HG03469 (cell line): ENCODE data around the gene VASH1.

Experiments used
- ATAC-seq: cut with Tn5 transposase; IDR thresholded peaks from one replicate; pipeline ENCODE4 v1.9.1; 2021; ENCODE audit warnings: mild to moderate bottlenecking, moderate library complexity, moderate number of reproducible peaks; ENCODE audit not compliant: unreplicated experiment

VASH1 gene

DNA sequence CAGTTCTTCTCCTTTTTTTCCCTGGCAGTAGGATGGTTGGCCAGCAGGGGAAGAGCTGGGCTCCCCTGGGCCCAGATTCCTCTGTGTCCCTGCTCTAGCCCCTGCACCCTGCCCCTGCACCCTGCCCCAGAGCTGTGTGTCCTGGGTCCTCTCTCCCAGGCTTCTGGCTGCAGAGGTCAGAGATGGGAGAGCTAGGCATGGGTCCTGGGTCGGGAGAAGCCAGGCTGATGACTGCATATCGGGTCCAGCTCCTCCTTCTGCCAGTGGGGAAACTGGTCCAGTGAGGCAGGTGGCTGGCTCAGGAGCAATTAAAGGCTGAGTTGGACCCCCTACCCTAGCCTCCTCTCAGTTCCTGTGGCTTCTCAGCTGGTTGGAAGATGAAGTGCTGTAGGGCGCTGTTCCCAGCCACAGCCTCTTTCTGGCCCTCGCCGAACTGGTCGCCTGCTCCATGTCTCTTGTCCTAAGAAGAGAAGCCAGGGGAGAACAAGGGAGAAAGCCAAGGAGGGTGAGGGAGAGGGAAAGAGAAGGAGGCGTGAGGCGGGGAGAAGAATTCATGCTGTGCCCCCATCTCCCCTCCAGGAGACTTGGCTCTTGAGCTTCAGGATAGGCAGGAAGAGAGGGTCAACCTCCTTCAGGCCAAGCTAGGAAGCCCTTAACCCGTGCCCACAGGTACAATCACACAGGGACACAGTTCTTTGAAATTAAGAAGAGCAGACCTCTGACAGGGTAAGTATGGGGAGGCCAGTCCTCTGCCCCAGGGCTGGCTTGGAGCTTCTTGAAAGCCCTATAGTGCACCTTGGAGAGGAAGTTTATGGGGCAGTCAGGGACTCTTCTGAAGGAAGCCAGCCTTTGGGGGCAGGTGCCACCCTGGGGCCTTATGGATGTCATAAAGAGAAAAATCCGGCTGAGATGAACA, 9.5 kb downstream of the VASH1 start:
- no peak for ATAC-seq

GRCh38 chr14:76771437-76771980, 10.2 kb downstream of the VASH1 start:
- ATAC-seq: no peak

DNA sequence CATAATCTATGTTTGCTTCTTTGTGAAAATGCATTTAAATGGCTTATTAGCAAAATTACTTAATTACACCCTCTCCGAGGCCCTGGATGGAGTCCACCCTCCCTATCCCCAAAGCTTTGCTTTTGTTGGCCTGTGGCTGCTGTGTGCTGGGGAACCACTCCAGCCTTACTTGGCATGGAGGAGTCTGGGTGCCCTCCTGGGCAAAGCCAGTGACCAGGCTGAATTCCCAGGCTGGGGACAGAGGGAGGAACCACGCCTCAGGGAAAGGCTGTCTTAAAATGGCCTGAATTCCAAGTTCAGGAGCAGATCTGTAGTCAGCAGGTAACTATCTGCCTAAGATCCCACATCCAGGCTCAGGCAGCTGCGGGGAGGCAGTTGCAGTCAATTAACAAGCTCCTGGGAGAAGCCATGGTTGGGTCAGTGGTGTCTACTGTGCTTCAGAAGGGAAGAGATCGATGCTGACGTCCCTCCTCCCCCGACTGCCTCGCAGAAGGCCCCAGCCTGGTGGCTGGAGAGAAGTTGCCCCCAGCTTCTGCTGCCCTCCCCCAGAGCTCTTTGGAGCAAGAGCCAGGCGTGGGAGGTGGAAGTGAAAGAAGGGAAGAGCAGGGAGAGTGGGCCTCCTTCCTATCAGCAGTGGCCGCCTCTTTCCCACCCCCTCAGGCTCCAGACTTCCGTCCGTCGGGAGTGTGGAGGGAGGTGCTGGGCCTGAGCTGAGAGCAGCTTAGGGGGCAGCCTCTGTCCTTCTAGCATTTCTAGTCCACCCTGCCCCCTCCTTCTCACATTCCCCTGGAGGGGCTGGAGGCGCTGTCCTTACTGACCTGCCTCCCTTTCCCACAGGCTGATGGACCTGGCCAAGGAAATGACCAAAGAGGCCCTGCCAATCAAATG, 11.3 kb downstream of the VASH1 start:
- no peak for ATAC-seq

DNA sequence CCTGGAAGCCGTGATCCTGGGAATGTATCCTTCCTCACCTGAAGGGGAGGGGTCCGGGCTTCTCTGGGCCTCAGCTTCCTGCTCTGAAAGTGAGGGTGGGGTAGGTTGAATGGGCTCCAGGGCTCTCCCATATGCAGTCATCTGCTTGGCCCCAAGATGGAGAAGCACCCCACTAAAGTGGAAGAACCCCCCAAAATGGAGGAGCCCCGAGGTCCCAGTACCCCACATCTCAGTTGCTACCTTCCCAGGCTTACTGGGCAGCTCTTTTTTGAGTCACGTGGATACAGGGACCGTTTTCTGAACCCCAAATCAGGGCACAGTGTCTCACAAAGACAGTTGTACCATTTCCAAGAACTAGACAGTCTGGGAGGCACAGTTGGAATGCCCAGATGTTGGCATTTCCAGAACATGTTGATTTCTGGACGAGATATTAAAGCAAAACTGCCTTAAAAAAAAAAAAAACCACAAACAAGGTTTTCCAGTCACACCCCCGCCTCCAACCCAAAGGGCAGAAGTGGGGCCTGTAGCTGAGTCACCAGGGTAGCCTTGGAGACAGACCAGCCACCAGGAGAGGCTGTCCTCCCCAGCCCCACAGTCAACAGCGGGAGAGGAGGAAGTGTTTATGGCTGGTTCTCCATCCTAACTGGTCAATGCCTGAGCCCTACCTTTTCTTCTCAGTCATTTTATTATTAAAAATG, 12.1 kb downstream of the VASH1 start:
- no peak for ATAC-seq

DNA sequence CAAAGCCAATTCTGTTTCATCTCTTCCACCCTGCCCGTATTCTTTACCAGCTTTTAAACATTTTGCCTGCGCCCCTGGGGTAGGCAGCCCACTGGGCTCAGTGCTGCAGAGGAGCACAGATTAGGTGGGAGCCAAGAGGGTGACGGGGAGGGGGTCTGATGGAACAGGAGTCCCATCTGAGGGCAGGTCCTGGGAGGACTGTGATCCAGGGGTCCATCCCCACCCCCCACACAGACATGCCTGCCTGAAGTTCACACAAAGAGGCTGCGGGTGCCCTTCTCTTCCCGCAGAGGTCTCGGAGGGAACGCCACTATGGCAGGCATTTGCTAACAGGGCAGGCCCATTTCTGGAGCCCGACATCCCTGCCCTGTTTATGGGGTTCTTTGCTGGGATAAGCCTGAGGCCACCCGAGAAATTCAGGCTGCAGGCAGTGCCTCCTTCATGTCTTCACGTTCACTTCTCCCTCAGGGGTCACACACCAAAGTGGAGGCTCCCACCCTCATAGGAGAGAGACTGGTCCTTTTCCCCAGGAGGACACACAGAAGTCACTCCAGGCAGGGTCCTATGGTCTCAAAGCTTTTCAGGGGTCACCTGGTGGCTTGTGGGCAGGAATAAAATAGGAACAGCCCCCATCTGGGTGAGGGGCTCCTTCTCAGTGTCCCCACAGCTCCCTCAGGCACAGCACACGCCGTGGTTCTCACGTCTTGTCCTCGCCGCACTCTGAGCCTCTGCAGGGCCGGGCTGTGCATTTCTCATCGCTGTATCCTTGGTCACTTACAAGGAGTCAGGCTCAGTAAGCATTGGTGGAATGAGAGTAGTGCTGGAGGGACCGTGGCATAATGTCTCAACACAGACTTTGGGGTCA, 12.9 kb downstream of the VASH1 start:
- no peak for ATAC-seq

GRCh38 chr14:76774821-76775694, 13.8 kb downstream of the VASH1 start:
- ATAC-seq: no peak

GRCh38 chr14:76775695-76776427, 14.6 kb downstream of the VASH1 start:
- no peak for ATAC-seq

DNA sequence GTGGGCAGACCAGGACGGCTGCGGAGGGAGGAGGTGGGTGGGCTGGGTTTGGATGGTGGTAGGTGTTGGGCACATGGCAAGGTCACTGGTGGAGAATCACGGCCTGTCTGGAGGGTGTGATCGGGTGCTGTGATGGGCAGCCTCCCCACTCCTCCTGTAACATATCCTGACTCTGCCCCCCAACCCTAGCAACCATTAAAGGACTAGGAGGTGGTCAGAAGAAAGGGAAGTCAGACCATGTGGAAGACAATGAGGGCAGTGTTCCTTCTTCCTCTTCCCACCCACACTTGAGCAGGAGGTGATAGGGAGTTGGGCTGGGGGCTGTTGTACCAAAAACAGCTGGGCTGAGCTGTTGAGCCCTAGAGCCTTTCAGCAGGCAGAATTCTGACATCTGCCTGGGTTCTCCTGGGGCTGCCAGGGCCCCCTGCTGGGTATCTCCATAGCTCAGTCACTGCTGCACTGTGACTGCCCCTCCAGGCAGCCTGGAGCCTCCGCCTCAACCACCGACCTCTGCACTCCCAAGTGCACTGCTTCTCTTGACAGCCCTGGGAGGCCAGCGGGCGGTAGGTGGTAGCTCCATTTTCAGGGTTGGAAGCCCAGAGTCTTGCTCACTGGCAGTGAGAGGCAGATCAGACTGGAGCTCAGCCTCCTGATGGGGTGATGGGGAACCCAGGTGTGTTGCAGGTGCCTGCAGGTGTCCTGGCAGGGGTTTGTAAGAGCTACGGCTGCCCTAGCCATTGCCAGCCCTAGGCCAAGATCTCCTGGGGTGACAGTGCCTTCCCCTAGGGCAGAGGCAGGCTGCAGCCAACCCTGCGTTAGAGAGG, 15.4 kb downstream of the VASH1 start:
- no peak for ATAC-seq

GRCh38 chr14:76777721-76778120, 16.5 kb downstream of the VASH1 start:
- no peak for ATAC-seq

DNA sequence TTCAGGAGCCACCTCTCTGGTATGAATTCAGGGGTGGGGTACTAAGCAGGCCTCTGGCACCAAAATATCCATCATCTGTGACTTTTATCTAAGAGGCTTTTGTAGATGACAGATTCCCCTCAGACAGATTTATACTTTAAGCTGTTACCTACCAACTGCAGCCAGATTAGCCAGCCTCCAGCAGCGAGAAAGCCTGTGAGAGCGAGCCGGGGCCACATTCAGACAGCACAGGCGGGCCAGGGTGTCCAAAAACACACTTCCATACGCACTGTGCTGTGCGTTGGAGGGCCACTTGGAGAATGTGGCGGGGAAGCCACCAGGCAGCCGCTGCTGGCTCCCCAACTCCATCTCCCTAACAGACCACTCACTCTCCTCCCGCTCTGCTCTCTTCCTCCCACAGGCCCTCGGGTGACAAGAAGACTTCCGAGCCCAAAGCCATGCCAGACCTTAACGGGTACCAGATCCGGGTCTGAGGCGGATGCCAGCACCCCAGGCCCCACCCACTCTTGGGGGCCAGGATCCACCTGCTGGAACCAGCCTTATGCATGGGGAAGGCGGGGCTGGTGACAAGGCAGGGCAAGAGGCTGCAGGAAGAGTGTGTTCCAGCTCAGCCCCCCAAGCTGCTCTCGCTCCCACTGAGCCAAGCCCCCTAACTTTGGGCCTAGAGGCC, 17.4 kb downstream of the VASH1 start:
- ATAC-seq: no peak

DNA sequence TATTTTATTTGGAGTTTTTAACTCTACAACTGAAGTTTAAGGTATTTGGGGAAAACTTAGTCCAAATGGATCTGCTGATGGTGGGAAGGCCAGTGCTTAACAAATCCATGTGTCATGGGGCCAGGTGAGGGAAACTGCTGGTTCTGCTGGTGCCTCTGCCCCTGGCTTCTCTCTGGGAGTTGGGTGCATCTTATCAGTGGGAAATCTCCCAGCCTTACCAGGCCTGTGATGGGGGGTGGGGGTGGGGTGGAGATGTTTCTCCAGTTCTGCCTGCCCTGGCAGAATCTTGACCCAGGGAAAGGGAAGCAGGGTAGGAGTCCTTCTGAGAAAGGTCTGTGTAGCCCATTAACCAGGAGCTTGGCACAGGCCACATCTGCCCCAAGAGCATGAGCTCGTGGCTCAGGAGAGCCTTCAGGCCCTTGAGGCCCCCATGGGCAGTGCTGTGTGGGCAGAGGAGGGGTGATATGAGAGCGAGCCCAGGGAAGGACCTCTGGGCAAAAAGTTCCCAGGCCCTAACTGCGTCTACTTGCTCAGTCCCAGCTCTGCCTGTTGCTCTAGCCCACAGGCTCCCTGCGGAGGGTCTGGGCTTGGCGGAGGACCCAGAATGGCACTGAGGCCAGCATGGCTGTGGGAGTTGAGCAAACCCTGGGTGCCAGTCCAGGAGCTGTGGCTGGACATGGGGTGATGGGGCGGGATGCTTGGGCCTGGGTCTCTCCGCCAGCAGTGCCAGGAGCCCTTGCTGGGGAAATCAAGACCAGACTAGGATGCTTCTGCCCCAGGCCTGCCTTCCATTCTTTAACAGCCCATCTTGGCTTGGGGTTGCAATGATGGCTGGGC, 18.2 kb downstream of the VASH1 start:
- no peak for ATAC-seq

GRCh38 chr14:76780058-76780345, 18.7 kb downstream of the VASH1 start:
- no peak for ATAC-seq

DNA sequence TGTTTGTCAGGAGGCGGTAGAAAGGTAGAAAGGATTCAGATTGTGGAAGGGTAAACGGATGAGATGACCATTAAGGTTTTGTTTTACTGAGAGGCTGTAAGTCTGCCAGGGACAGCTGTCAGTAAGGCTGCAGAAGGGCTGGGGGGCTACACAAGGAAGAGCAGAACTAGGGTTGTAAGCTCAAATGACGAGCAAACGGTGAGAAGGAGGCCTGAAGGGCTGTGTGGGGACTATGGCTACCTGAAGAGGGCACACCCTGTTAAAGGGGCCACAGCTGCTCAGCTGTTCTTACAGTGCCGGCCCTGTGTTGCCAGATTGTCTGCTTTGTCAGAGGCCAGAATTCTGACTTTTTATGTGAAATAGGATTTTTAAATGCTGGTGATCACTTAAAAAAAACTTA, 19.1 kb downstream of the VASH1 start:
- no peak for ATAC-seq

- no peak for ATAC-seq
These were observed 19.8 kb downstream of the VASH1 start for GRCh38 chr14:76780875-76781647.

- ATAC-seq: no peak
These were observed 20.4 kb downstream of the VASH1 start for GRCh38 chr14:76781648-76782051.
